SK-MEL-5 (cell line): Measurements from ENCODE around the gene PDE6D. TPM values are rescaled to one million over a fixed set of nuclear protein-coding genes. Genes with fewer than 3 reads are reported as not detected.

ENCODE experiments used
- DNase-seq: peaks from one replicate; pipeline ENCODE4 v3.0.0-alpha.2; 2016; ENCODE audit warnings: low read depth, low spot score
- in situ Hi-C: cut with HindIII; loops from 2 replicates; pipeline ENCODE4 v1.10.0; 2016; ENCODE audit warnings: low sequenced_read_pairs, high pct_unique_total_duplicates, low pct_unique_long_range_greater_than_20kb
- polyA plus RNA-seq, 2 experiments: library from polyadenylated mRNA; depleted of rRNA; stranded (reverse); fragments of >200 nt; gene quantifications; 2 replicates each; pipeline ENCODE4 v1.2.3, GENCODE V29; 2015
- total RNA-seq: library from RNA; depleted of rRNA; stranded (reverse); fragments of >200 nt; shearing (Covaris generic); gene quantifications from 2 replicates; pipeline ENCODE4 v1.2.3, GENCODE V29; 2014; rRNA removed

PDE6D gene
- 37.7 and 43.6 TPM in 2 replicates for total RNA-seq
- polyA plus RNA-seq (2015; cell fraction: cytosol; rRNA removed): 39.5 and 49.7 TPM in 2 replicates
- polyA plus RNA-seq (2015; cell fraction: nucleus; rRNA removed): 5.6 and 15.9 TPM in 2 replicates

GRCh38 chr2:231780909-231781797, at the start of gene PDE6D:
Gene PDE6D, minus strand, starts transcription at chr2:231781282. Its CDS starts 168 bp downstream, at chr2:231781114.
- peak; percentile 97 for DNase-seq
- in situ Hi-C loops: no loop called here

- no peak for DNase-seq
- in situ Hi-C loops: no loop called here
Observed at GRCh38 chr2:231821908-231822307, 40.8 kb upstream of the PDE6D start.

GRCh38 chr2:231820786-231821303, 39.8 kb upstream of the PDE6D start:
- DNase-seq: no peak
- in situ Hi-C loops: no loop called here

GRCh38 chr2:231819447-231820042, 38.5 kb upstream of the PDE6D start:
- in situ Hi-C loops: no loop called here
- DNase-seq: no peak

GRCh38 chr2:231816327-231817026, 35.4 kb upstream of the PDE6D start:
- in situ Hi-C loops: no loop called here
- no peak for DNase-seq

GRCh38 chr2:231810905-231811304, 29.8 kb upstream of the PDE6D start:
- DNase-seq: no peak
- in situ Hi-C loops: no loop called here

- no peak for DNase-seq
- in situ Hi-C loops: no loop called here
Observed at GRCh38 chr2:231807020-231807419, 25.9 kb upstream of the PDE6D start.

- in situ Hi-C loops: no loop called here
- DNase-seq: no peak
Observed at GRCh38 chr2:231803501-231804138, 22.5 kb upstream of the PDE6D start.

- in situ Hi-C loops: no loop called here
Observed at GRCh38 chr2:231800493-231801091, 19.5 kb upstream of the PDE6D start.

GRCh38 chr2:231795525-231796327, 14.6 kb upstream of the PDE6D start:
- DNase-seq: peak; percentile 77
- in situ Hi-C loops: no loop called here

More at GRCh38 chr2:231800493-231801091, 19.5 kb upstream of the PDE6D start:
- DNase-seq: peak; percentile 61

GRCh38 chr2:231794383-231794782, 13.3 kb upstream of the PDE6D start:
- in situ Hi-C loops: no loop called here
- DNase-seq: no peak

GRCh38 chr2:231791107-231791506, 10.0 kb upstream of the PDE6D start:
- in situ Hi-C loops: no loop called here
- DNase-seq: no peak

- in situ Hi-C loops: no loop called here
Observed at GRCh38 chr2:231786917-231787292, 5.8 kb upstream of the PDE6D start.

GRCh38 chr2:231786177-231786916, 5.3 kb upstream of the PDE6D start, which contains the start of gene COPS7B:
Gene COPS7B, plus strand, starts transcription at chr2:231786445. Its CDS starts 2,126 bp downstream, at chr2:231788571.
- DNase-seq: peak; percentile 76
- in situ Hi-C loops: no loop called here

More at GRCh38 chr2:231786917-231787292, 5.8 kb upstream of the PDE6D start:
- no peak for DNase-seq

GRCh38 chr2:231785822-231786176, 4.7 kb upstream of the PDE6D start:
- no peak for DNase-seq
- in situ Hi-C loops: no loop called here

GRCh38 chr2:231785413-231785812, 4.3 kb upstream of the PDE6D start:
- no peak for DNase-seq

More at GRCh38 chr2:231785413-231785812, 4.3 kb upstream of the PDE6D start:
- in situ Hi-C loops: no loop called here
